ENCODE results near the gene CSF2RB.

The CSF2RB gene

DNA sequence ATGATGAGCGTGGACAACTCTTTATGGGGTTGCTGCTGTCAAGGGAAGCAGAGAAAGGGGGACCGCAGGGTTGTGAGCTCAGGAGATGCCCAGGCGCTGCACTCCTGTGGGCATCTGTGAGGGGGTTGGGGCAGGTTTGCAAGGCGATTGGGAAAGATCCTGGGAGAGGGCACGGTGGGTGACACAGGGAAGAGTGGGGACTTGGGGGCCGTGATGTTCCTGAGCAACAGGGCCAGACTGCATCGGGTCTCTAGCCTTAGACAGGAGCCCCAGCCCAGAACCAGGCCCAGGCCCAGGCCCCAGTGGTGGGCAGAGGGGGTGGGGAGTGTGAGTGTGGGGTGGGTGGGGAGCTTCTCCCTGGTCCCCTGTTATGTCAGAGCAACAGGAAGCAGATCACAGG lies 38.3 kb downstream of the CSF2RB start:
- DNase-seq (ENCODE audit: low read depth, low spot score), result no peak
- TF ChIP-seq, protein P1, sequence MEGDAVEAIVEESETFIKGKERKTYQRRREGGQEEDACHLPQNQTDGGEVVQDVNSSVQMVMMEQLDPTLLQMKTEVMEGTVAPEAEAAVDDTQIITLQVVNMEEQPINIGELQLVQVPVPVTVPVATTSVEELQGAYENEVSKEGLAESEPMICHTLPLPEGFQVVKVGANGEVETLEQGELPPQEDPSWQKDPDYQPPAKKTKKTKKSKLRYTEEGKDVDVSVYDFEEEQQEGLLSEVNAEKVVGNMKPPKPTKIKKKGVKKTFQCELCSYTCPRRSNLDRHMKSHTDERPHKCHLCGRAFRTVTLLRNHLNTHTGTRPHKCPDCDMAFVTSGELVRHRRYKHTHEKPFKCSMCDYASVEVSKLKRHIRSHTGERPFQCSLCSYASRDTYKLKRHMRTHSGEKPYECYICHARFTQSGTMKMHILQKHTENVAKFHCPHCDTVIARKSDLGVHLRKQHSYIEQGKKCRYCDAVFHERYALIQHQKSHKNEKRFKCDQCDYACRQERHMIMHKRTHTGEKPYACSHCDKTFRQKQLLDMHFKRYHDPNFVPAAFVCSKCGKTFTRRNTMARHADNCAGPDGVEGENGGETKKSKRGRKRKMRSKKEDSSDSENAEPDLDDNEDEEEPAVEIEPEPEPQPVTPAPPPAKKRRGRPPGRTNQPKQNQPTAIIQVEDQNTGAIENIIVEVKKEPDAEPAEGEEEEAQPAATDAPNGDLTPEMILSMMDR (IDR thresholded peaks at IDR 0.05; ENCODE audit: low read depth, low read length), result no peak
- no peak overlapping the region for H3K4me3 ChIP-seq (ENCODE audit: low read depth, low read length)
- in situ Hi-C loops (cut with HindIII; ENCODE audit: low sequenced_read_pairs), result no loop called here

DNA sequence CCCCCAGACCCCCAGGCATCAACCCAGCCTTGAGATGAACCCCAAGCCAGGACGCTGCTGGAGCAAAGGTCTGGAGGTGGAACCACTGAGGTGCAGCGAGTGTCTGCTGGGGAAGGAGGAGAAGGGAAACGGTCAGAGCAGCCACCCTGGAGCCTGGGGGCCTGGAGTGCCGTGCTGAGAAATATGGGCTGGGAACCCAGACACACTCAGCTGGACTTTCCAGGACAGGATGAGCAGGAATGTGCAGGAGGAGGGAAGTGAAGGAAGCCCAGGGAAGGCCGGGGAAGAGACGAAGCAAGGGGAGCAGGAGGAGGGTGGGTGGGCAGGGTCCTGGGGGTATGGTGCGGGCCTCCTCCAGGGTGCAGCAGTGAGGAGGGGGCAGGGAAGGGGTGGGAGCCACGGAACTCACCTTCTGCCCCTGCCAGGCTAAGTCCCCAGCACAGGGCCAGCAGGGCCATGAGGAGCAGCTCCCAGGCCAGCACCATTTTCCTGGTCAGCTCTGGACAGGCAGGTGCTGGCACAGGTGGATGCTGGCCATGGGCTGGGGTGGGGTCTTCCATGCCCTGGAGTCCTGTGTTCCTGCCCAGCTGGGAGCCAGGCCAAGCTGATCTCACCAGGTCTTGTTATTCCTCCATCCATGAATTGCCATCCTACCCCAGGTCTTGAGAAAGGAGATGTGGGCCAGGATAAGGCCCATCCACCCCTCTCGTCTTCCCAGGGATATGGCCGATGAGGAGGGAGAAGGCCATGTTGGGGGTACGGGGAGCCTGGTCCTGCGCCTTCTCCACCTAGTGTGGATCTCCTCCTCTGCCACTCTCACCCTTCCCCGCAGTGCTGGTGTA lies 40.0 kb downstream of the CSF2RB start:
- in situ Hi-C loops (cut with HindIII; ENCODE audit: low sequenced_read_pairs), result no loop called here
- no peak overlapping the region for H3K4me3 ChIP-seq (ENCODE audit: low read depth, low read length)
- TF ChIP-seq, protein P1 (IDR thresholded peaks at IDR 0.05; ENCODE audit: low read depth, low read length), result no peak
- no peak for DNase-seq (ENCODE audit: low read depth, low spot score)

DNA sequence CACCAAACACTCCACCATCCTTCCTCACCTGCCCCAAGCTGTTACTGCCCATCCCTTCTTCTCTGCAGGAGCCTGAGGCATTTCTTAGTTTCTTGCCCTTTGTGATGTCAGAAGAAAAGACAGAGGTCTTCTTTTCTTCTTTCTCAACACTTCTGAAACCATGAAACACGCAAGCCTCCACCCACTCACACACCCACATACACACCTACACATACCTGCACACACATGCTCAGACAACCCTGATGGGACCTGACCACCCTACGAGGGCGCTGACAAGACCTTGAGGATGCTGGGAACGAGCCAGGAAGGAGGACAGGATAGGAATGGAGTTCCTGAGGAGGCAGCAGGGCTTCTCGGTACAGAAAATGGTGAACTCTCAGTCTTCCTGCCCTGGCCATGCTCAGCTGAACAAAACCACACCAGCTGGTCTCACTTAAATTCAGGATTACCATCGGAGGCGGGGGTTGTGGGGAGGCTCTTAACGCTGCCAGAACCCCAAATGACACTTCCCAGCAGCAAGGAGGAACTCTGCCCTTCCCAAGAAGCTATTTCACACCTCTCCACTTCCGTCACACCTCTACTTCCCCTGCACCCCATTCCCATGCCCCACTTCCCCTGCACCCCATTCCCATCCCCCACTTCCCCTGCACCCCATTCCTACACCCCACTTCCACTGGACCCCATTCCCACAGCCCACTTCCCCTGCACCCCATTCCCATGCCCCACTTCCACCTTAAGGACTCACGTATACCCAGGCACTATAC lies 41.0 kb downstream of the CSF2RB start:
- TF ChIP-seq, protein P1 (IDR thresholded peaks at IDR 0.05; ENCODE audit: low read depth, low read length), result no peak
- in situ Hi-C loops (cut with HindIII; ENCODE audit: low sequenced_read_pairs), result no loop called here
- no peak for DNase-seq (ENCODE audit: low read depth, low spot score)
- H3K4me3 ChIP-seq (ENCODE audit: low read depth, low read length), result no peak overlapping the region

DNA sequence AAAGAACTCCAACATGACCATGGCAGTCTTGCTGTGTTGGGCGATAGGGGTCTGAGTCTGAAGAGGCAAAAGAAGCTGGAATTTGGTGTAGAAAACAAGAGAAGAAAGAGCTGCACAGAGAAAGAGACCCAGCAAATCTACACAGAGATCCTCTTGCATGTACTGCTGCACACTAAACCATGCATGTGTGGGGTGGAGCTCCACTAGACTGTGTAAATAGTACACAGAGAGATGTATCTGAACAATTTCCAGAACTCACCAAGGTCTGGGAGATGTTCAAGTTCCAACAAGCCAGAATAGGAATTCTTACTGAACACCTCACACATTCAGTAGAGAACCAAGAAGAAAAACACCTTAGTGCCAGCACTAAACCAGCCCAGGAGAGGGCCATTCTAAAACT lies 42.3 kb downstream of the CSF2RB start:
- in situ Hi-C loops (cut with HindIII; ENCODE audit: low sequenced_read_pairs), result no loop called here
- TF ChIP-seq, protein P1 (IDR thresholded peaks at IDR 0.05; ENCODE audit: low read depth, low read length), result no peak
- H3K4me3 ChIP-seq (ENCODE audit: low read depth, low read length), result no peak overlapping the region
- DNase-seq (ENCODE audit: low read depth, low spot score), result no peak

DNA sequence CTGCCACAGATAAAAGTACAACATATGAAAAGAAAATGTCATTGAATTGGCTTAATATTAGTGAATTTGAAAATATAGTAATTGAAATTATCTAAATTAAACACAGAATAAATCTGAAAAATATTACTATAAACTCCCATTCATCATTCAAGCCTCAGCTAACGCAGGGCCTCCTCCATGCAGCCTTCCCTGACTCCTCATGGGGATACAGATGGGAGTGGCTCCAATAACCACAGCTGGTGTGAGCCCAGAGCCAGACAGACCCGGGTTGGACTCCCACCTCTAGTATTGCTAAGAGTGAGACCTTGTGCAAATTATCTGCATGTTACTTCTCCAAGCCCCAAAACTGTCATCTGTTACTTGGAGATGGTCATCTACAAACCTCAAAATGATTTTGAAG lies 44.9 kb downstream of the CSF2RB start:
- no peak for DNase-seq (ENCODE audit: low read depth, low spot score)
- TF ChIP-seq, protein P1 (IDR thresholded peaks at IDR 0.05; ENCODE audit: low read depth, low read length), result no peak
- in situ Hi-C loops (cut with HindIII; ENCODE audit: low sequenced_read_pairs), result no loop called here
- no peak overlapping the region for H3K4me3 ChIP-seq (ENCODE audit: low read depth, low read length)

DNA sequence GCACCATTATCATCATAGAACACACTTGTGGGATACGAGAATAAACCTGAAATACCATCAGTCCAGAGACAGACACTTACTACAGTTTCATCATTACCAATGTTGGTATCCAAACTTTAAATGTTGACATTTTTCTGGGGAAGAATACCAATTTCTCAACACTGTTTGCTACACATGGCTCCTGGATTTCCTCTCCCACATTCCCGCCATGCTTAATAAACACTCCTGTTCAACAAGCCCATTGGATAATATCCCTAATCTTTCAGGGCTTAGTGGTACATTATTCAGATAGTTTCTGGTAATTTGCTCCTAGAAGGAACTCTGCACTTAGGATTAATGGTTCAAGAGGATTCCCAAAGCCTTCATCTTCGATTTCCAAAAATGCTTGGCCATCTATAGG lies 48.2 kb downstream of the CSF2RB start:
- no peak for DNase-seq (ENCODE audit: low read depth, low spot score)
- in situ Hi-C loops (cut with HindIII; ENCODE audit: low sequenced_read_pairs), result no loop called here
- TF ChIP-seq, protein P1 (IDR thresholded peaks at IDR 0.05; ENCODE audit: low read depth, low read length), result no peak
- H3K4me3 ChIP-seq (ENCODE audit: low read depth, low read length), result no peak overlapping the region
